GM06990 (cell line): ENCODE data around the gene KIF1B.
"Not testable (repeated sequence)": the region's sequence is repeated elsewhere in the genome, so short reads cannot be mapped to it uniquely, and the experiment has no call there.

Experiments used
- DNase-seq: peaks from one replicate; pipeline ENCODE4 v3.0.0-alpha.2; 2011; ENCODE audit not compliant: insufficient read length; ENCODE audit errors: extremely low read depth
- H3K27me3 ChIP-seq: replicated peaks from 2 replicates; pipeline ENCODE4 v1.6.0; 2011; ENCODE audit warnings: low read length; ENCODE audit not compliant: control insufficient read depth, insufficient read depth
- H3K36me3 ChIP-seq: 2 replicates; pipeline ENCODE4 v1.5.1; 2011; ENCODE audit warnings: low read length; ENCODE audit not compliant: control insufficient read depth, insufficient read depth
- H3K4me3 ChIP-seq: replicated peaks from 2 replicates; pipeline ENCODE4 v1.5.1; 2011; ENCODE audit warnings: low read depth, mild to moderate bottlenecking, control low read depth, low read length
- CTCF ChIP-seq: IDR thresholded peaks from 2 replicates; pipeline ENCODE4 v1.5.1; 2011; ENCODE audit warnings: low read length, control low read depth, mild to moderate bottlenecking, inconsistent platforms; ENCODE audit not compliant: insufficient read depth, poor library complexity, severe bottlenecking

Gene KIF1B

GRCh38 chr1:10257851-10258250 lies 47.5 kb downstream of the KIF1B start:
- no peak for DNase-seq
- TF ChIP-seq CTCF = no peak
- Histone ChIP-seq H3K27me3 (no peaks in the 10 kb centered on the region), H3K36me3 (no peaks in the 10 kb centered on the region; the same call in 1 of the 2 replicates), H3K4me3 (no peak overlapping the region)

GRCh38 chr1:10259547-10259946 lies 49.2 kb downstream of the KIF1B start:
- H3K36me3 ChIP-seq, H3K4me3 ChIP-seq, H3K27me3 ChIP-seq, DNase-seq: not testable (repeated sequence)

- no peaks in the 10 kb centered on the region; the same call in 1 of the 2 replicates for H3K36me3 ChIP-seq
- H3K4me3 ChIP-seq = no peak overlapping the region
- DNase-seq = no peak
- no peak for TF ChIP-seq CTCF
- H3K27me3 ChIP-seq = no peaks in the 10 kb centered on the region
Measured at GRCh38 chr1:10263450-10264082, 53.2 kb downstream of the KIF1B start.

- no peak for TF ChIP-seq CTCF
- Histone ChIP-seq H3K27me3 (no peaks in the 10 kb centered on the region), H3K36me3 (no peaks in the 10 kb centered on the region; the same call in 1 of the 2 replicates), H3K4me3 (no peak overlapping the region)
- no peak for DNase-seq
Measured at GRCh38 chr1:10265027-10265426, 54.7 kb downstream of the KIF1B start.

GRCh38 chr1:10265900-10266299 lies 55.5 kb downstream of the KIF1B start:
- Histone ChIP-seq H3K4me3 (no peak overlapping the region), H3K27me3 (no peaks in the 10 kb centered on the region), H3K36me3 (no peaks in the 10 kb centered on the region; the same call in 1 of the 2 replicates)
- DNase-seq = no peak
- TF ChIP-seq CTCF = no peak

GRCh38 chr1:10267319-10267718 lies 56.9 kb downstream of the KIF1B start:
- no peak for TF ChIP-seq CTCF
- DNase-seq = no peak
- H3K4me3 ChIP-seq = no peak overlapping the region
- H3K27me3 ChIP-seq = no peaks in the 10 kb centered on the region
- H3K36me3 ChIP-seq = no peaks in the 10 kb centered on the region
